D721Med (cell line): ENCODE data around the gene SCAMP4.

Experiments
- DNase-seq: peaks from one replicate; pipeline ENCODE4 v3.0.0; 2011; ENCODE audit warnings: low spot score; ENCODE audit not compliant: insufficient read length
- FAIRE-seq: peaks from 2 replicates; lab custom pipeline; 2011; peaks lifted over from hg19 to GRCh38; lab: Jason Lieb, UNC
- CTCF ChIP-seq: IDR thresholded peaks from 2 replicates; pipeline ENCODE4 v1.5.1; 2012; ENCODE audit warnings: mild to moderate bottlenecking, control low read depth; ENCODE audit not compliant: insufficient read depth; ENCODE audit errors: missing control alignments

SCAMP4 gene

GRCh38 chr19:1912760-1913505, 7.7 kb downstream of the SCAMP4 start:
- TF ChIP-seq CTCF = no peak
- DNase-seq (no peak), FAIRE-seq (no peak)

- FAIRE-seq (no peak), DNase-seq (no peak)
- TF ChIP-seq CTCF = no peak
Observed at GRCh38 chr19:1913781-1914577, 8.8 kb downstream of the SCAMP4 start.

- no peak for DNase-seq
- TF ChIP-seq CTCF = no peak
- FAIRE-seq = no peak
Observed at GRCh38 chr19:1914826-1915341, 9.7 kb downstream of the SCAMP4 start.

- FAIRE-seq (no peak), DNase-seq (no peak)
- no peak for TF ChIP-seq CTCF
Observed at GRCh38 chr19:1917146-1917545, 11.9 kb downstream of the SCAMP4 start.

- no peak for TF ChIP-seq CTCF
- no peak for DNase-seq
Observed at GRCh38 chr19:1917926-1918325, 12.7 kb downstream of the SCAMP4 start.

GRCh38 chr19:1918975-1919374, 13.8 kb downstream of the SCAMP4 start:
- DNase-seq (no peak), FAIRE-seq (no peak)
- TF ChIP-seq CTCF = no peak

More at GRCh38 chr19:1917926-1918325, 12.7 kb downstream of the SCAMP4 start:
- no peak for FAIRE-seq
